ENCODE data around the gene LRRC49. TPM values are rescaled to one million over a fixed set of nuclear protein-coding genes. Genes with fewer than 3 reads are reported as not detected.

LRRC49 gene
- total RNA-seq, 6 experiments from 2014 or later = 0.25 to 0.79 (median 0.57) TPM

GRCh38 chr15:71049706-71050422 is 157.2 kb downstream of the LRRC49 start:
- intact Hi-C loops (cut with DNase I) = no loop called here
- Histone ChIP-seq H3K27ac (no peak overlapping the region), H3K4me3 (no peak overlapping the region), H3K27me3 (no peaks in the 10 kb centered on the region), H3K4me1 (no peaks in the 10 kb centered on the region), H3K36me3 (no peaks in the 10 kb centered on the region), H3K9me3 (no peaks in the 10 kb centered on the region)
- no peak for TF ChIP-seq CTCF (IDR thresholded peaks at IDR 0.05)
- no peak for TF ChIP-seq POLR2A (IDR thresholded peaks at IDR 0.05)
- 78% methylated on average over 3 of the region's 3 CpGs for WGBS (ENCODE audit: insufficient coverage, low coverage, low lambda C conversion rate, missing lambda C conversion rate)
- DNase-seq (no peak), ATAC-seq (no peak)

- DNase-seq (no peak), ATAC-seq (no peak)
- no peak overlapping the region for H3K27ac ChIP-seq
- no peak for TF ChIP-seq POLR2A (IDR thresholded peaks at IDR 0.05)
- TF ChIP-seq CTCF (IDR thresholded peaks at IDR 0.05) = no peak
- H3K27me3 ChIP-seq = no peaks in the 10 kb centered on the region
- no peaks in the 10 kb centered on the region for H3K9me3 ChIP-seq
- no peak overlapping the region for H3K4me3 ChIP-seq
- intact Hi-C loops (cut with DNase I) = no loop called here
- H3K36me3 ChIP-seq = no peaks in the 10 kb centered on the region
- 59% methylated on average over 4 of the region's 4 CpGs for WGBS (ENCODE audit: insufficient coverage, low coverage, low lambda C conversion rate, missing lambda C conversion rate)
- no peaks in the 10 kb centered on the region for H3K4me1 ChIP-seq
Measured at GRCh38 chr15:71050461-71050860, 157.8 kb downstream of the LRRC49 start.

- TF ChIP-seq CTCF (IDR thresholded peaks at IDR 0.05) (no peak), POLR2A (IDR thresholded peaks at IDR 0.05) (no peak)
Measured at GRCh38 chr15:71051539-71051938, 158.9 kb downstream of the LRRC49 start.

GRCh38 chr15:71052356-71052755 is 159.7 kb downstream of the LRRC49 start:
- Histone ChIP-seq H3K4me1 (no peaks in the 10 kb centered on the region), H3K27ac (no peak overlapping the region), H3K9me3 (no peaks in the 10 kb centered on the region), H3K36me3 (no peaks in the 10 kb centered on the region), H3K4me3 (no peak overlapping the region), H3K27me3 (no peaks in the 10 kb centered on the region)
- DNase-seq = no peak
- 100% methylated on average over 1 of the region's 2 CpGs for WGBS (ENCODE audit: insufficient coverage, low coverage, low lambda C conversion rate, missing lambda C conversion rate)
- intact Hi-C loops (cut with DNase I) = no loop called here
- TF ChIP-seq CTCF (IDR thresholded peaks at IDR 0.05) (no peak), POLR2A (IDR thresholded peaks at IDR 0.05) (no peak)
- no peak for ATAC-seq

More at GRCh38 chr15:71051539-71051938, 158.9 kb downstream of the LRRC49 start:
- DNase-seq (no peak), ATAC-seq (no peak)
- WGBS (ENCODE audit: insufficient coverage, low coverage, low lambda C conversion rate, missing lambda C conversion rate) = 73% methylated on average over 1 of the region's 1 CpG
- no peaks in the 10 kb centered on the region for H3K4me1 ChIP-seq
- H3K36me3 ChIP-seq = no peaks in the 10 kb centered on the region
- no peak overlapping the region for H3K27ac ChIP-seq
- intact Hi-C loops (cut with DNase I) = no loop called here
- no peaks in the 10 kb centered on the region for H3K27me3 ChIP-seq
- no peaks in the 10 kb centered on the region for H3K9me3 ChIP-seq
- no peak overlapping the region for H3K4me3 ChIP-seq
